ENCODE measurements around the gene TMBIM1.
"Not testable (repeated sequence)": the region's sequence is repeated elsewhere in the genome, so short reads cannot be mapped to it uniquely, and the experiment has no call there.

The TMBIM1 gene

GRCh38 chr2:218290316-218291261 is 1.7 kb downstream of the TMBIM1 start:
- peak; percentile 71 for DNase-seq

DNA sequence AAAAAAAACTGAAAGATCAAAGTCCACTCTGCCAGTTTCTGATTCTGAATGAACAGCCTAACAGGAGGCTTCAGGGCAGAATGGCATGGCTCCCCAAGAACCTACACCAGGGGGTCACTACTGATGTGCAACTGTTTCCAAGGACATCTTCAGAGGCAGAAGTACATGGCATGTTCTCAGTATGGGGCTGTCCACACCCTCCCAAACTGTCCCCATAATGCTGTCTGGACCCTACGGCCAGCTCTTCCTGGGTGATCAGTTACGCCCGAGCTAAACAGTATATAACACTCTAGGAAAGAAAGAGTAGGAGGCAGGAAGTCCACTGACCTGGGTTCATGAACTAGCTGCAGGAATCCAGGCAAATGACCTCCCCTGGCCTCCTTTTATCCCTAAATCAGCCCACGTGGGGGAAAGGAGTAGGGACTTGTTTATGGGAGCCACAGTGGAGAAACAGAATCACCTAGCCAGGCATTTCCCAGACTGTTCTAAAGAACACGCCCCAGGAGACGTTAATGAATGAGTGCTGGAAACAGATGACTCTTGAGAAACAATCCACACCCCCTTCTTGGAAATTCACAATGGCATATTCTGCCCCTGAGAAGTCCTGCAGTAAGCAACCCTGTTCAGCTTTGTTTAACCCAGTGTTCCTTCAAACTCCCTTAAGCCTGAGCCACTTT is 2.5 kb downstream of the TMBIM1 start:
- DNase-seq, result peak; percentile 46

- peak; percentile 96 for DNase-seq
Measured at GRCh38 chr2:218286570-218287459, 5.5 kb downstream of the TMBIM1 start.

DNA sequence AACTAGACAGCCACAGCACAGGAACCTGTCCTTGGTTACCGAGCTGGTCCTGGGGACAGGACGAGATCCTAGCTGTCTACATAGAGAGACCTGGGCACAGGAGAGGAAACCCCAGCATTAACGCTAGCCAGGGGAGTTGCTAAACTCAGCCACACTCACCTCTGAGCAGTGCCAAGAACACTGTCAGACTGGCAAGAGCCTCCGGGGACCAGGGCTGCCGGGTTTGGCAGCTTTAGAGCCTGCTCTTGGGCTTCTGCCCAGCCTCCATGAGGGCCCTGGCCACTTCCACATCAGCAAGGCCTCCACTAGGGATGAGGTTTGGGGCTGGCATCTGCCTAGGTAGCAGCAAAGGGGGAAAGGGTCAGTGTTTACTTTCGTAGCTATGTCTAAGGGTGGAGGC is 6.7 kb downstream of the TMBIM1 start:
- no peak for DNase-seq

- peak; percentile 20 for DNase-seq
Measured at GRCh38 chr2:218284106-218284811, 8.0 kb downstream of the TMBIM1 start.

GRCh38 chr2:218282173-218282991 is 9.9 kb downstream of the TMBIM1 start:
- no peak for DNase-seq

- no peak for DNase-seq
Measured at GRCh38 chr2:218281449-218281848, 10.9 kb downstream of the TMBIM1 start.

DNA sequence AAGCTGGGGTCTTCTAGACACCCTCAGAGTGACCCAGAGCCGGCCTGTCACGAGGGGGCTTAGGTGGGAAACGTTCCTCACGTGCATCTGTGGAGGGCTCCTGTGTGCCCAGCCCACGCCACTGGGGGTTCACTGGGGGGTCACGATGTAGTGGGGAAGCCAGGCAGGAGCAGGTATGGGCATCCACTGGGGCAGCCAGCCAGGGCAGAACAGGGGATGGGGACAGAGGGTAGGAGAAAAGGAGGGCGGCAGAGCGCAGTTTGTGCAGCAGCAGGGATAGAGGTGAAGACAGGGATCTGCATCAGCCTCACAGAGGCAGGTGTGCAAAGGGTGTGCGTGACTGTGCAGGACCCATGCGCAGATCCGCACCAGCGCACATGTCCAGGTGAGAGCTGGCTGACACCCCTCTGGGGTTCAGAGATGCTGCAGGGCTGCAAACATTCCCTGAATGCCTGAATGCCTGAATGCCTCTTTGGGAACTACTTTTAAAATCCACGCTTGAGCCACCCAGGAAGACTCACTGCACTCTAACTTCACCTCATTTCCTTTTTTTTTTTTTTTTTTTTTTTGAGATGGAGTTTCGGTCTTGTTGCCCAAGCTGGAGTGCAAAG is 11.9 kb downstream of the TMBIM1 start:
- no peak for DNase-seq

GRCh38 chr2:218278531-218279360 is 13.6 kb downstream of the TMBIM1 start:
- no peak for DNase-seq

GRCh38 chr2:218277921-218278320 is 14.4 kb downstream of the TMBIM1 start:
- DNase-seq, result no peak

DNA sequence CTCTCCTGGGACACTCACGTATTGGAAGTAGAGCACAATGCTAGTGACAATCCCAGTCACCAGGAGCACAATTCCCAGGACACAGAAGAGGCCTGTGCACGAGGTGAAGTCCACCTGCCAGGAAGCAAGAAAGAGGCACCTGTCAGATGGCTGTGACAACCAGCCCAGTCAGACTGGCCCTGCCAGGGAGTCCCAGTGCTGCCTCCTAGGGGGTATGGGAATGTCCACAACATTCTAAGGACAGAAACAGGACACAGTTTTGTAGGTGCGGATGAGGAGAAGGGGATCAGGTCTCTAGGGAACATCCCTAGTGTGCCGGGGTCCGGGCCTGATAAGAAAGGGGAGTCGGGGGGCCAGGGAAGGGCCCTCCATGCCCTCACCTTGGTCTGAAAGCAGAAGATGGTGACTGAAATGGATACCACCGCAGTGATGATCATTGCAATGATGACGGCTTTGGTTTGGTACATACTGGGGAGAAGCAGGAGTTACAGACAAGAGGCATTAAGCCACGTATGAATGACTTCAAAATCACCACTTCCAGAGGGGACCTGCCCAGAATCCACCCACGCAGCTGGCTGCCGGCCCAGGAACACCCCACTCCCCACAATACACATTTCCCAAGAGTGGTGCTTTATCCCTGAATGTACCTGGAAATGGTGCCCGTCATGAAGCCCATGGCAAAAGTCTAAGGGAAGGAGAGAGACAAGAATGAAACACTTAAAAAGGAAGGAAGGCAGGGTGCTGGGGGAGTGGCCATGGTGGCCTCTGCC is 15.1 kb downstream of the TMBIM1 start:
- DNase-seq, result no peak

- no peak for DNase-seq
Measured at GRCh38 chr2:218275371-218276072, 16.8 kb downstream of the TMBIM1 start.

DNA sequence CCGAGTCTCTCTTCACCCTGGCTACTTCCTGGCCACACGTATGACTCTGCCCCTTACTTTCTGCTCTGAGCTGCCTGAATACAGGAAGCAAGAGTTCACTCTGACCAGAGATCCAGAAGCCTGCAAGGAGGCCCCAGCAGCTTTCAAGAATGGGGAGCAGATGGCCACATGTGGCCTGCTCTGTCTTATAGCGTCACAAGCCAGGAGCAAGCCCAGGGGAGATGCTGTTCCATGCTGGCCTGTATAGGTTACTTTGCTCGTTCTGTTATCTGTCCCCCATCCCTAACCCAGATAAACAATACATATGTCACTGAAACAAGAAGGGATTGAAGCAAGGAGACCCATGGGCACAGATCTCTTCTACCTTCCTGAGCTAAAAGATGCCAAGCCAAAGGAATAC is 17.7 kb downstream of the TMBIM1 start:
- DNase-seq, result no peak

DNA sequence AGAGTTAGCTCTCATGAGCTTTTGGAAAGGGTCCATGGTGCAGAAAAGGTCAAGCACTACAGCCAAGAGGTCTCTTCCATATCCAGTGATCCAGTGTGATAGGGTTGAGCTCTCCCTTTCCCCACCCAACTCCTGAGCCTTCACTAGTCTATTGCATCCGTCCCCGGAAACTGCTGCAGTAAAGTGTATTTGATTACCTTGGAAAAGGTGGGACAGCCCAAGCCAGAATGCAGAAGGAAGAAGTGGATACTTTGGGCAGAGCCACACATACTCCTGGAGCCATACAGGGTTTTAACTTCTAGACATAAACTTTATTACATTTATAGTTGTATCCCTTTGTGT is 18.4 kb downstream of the TMBIM1 start:
- no peak for DNase-seq

DNA sequence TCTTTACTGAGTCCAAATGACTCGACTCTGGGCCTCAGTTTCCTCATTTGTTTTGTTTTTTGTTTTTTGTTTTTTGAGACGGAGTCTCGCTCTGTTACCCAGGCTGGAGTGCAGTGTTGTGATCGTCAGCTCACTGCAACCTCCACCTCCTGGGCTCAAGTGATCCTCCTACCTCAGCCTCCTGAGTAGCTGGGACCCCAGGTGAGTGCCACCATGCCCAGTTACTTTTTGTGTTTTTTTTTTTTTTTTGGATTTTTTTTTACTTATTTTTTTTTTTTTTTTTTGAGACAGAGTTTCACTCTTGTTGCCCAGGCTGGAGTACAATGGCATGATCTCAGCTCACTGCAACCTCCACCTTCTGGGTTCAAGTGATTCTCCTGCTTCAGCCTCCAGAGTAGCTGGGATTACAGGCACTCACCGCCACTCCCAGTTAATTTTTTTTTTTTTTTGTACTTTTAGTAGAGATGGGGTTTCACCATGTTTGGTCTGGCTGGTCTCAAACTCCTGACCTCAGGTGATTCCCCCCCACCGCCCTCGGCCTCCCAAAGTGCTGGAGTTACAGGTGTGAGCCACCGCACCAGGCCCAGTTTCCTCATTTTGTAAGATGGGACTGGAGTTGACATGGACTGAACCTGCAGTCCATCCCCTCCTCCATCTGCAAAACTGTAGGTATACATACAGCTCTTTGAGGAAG is 18.9 kb downstream of the TMBIM1 start:
- DNase-seq, result not testable (repeated sequence)

DNA sequence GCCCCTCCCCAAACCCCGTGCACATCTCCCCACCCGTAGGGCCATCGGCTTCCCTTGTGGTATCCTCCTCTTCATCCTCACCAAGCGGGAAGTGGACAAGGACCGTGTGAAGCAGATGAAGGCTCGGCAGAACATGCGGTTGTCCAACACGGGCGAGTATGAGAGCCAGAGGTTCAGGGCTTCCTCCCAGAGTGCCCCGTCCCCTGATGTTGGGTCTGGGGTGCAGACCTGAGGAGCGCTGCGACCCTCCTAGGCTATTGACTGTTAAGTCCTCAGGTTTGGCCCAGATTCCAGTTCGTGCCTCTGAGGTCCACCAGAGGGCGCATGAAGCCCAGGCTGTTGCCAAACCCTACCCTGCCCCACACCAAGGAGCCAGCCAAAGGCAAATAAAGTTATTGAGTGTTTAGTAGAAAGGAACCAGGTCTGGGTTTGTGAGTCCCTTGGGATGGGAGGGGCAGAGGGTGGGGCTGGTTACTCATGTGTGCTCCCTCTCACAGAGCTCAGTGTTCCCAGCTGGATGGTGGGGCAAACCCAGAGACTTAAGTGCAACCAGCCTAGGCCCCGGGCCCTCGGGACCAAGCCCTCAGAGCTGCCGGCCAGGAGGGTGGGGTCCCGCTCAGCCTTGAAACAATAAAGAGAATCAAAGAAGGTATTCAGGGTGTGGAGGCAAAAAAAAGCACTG is 19.6 kb downstream of the TMBIM1 start:
- peak; percentile 91 for DNase-seq

DNA sequence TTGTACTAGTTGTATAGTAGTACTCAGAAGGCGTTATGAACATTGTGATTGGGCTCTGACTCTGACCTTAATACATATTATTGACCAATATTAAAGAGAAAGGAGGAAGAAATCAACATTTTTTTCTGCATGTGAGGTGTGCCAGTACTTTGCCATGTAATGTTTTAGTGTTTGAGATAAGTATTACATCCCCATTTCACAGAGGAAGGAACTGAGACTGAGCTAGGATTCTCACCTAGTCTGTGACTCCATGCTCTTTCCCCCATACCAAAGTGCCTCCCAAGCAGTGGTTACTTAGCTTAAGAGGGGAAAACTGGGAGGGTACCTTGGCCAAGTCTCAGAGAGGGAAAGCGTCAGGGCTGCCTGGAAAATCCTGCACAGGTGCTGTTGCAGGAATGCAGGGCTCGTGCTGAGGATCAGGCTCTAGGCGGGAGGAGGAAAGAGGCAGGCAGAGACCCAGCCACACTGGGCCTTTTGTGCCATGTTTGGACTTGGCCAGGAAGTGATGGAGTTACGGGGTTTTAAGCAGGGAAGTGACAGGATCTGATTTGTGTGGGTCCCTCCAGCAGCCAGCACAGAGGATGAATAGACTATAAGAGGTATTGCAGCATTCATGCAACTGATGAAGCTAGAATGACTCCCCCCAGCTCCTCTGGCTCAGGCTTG is 20.3 kb downstream of the TMBIM1 start:
- peak; percentile 51 for DNase-seq
